ENCODE measurements around the gene ADAMTS5.

Gene ADAMTS5

GRCh38 chr21:26887251-26887650 lies 79.6 kb downstream of the ADAMTS5 start:
- no peak for DNase-seq (ENCODE audit: low read depth)

- no peak for DNase-seq (ENCODE audit: low read depth)
Measured at GRCh38 chr21:26884436-26884835, 82.5 kb downstream of the ADAMTS5 start.

GRCh38 chr21:26883768-26884167 lies 83.1 kb downstream of the ADAMTS5 start:
- DNase-seq (ENCODE audit: low read depth) = no peak

- no peak for DNase-seq (ENCODE audit: low read depth)
Measured at GRCh38 chr21:26881504-26882228, 85.2 kb downstream of the ADAMTS5 start.

GRCh38 chr21:26877018-26877417 lies 89.9 kb downstream of the ADAMTS5 start:
- DNase-seq (ENCODE audit: low read depth) = no peak

GRCh38 chr21:26874347-26874746 lies 92.5 kb downstream of the ADAMTS5 start:
- no peak for DNase-seq (ENCODE audit: low read depth)
